Uterus (tissue), 2 donors: ENCODE results near the gene TKT.

Source experiments
- CTCF ChIP-seq, 4 experiments: fragments of 200-600 bp in 2 of 4; fragments of 450-650 bp in 2 of 4; sonication (generic) in 2 of 4; IDR thresholded peaks; one replicate each; pipeline ENCODE4 v1.5.1; 2016 to 2019; ENCODE audit warnings: antibody characterized with exemption in 4 of 4, mild to moderate bottlenecking in 2 of 4, moderate library complexity in 1 of 4
- POLR2A ChIP-seq, 2 donors: fragments of 450-650 bp; IDR thresholded peaks; one replicate each; pipeline ENCODE4 v1.6.1; 2016; ENCODE audit warnings: antibody characterized with exemption in 2 of 2, mild to moderate bottlenecking in 1 of 2, moderate library complexity in 1 of 2

- TF ChIP-seq CTCF (IDR thresholded peaks at IDR 0.05) (no peak), POLR2A (IDR thresholded peaks at IDR 0.05) (no peak)
These were observed 69.9 kb downstream of the TKT start for GRCh38 chr3:53185761-53186465.
